BJ (cell line): Measurements from ENCODE around the gene DAP3. TPM values are rescaled to one million over a fixed set of nuclear protein-coding genes. Genes with fewer than 3 reads are reported as not detected.
A peak's percentile ranks its signal among the peaks of the same experiment; 100 is the strongest.
"Not testable (repeated sequence)": the region's sequence is repeated elsewhere in the genome, so short reads cannot be mapped to it uniquely, and the experiment has no call there.

Source experiments
- CTCF ChIA-PET: fragments of 350-600 bp; formaldehyde crosslinking; extraction: SDS; loops from one replicate; lab custom pipeline; 2021; ENCODE audit warnings: antibody characterized with exemption, inconsistent platforms; lab: Yijun Ruan, JAX
- POLR2A ChIA-PET: fragments of 300-600 bp; sonication (Branson Sonifier 250); formaldehyde crosslinking; extraction: SDS; loops from one replicate; lab custom pipeline; 2021; ENCODE audit warnings: antibody characterized with exemption; lab: Charles Lee
- DNase-seq: peaks from one replicate; pipeline ENCODE4 v3.0.0-alpha.2; 2011; ENCODE audit warnings: low read depth
- H3K27me3 ChIP-seq: 2 replicates; pipeline ENCODE4 v1.6.0; 2011; ENCODE audit warnings: low read length; ENCODE audit not compliant: control insufficient read depth, insufficient read depth
- H3K36me3 ChIP-seq: 2 replicates; pipeline ENCODE4 v1.5.1; 2011; ENCODE audit warnings: low read length; ENCODE audit not compliant: control insufficient read depth, insufficient read depth
- H3K4me3 ChIP-seq: 2 replicates; pipeline ENCODE4 v1.5.1; 2011; ENCODE audit warnings: low read depth, mild to moderate bottlenecking, control low read depth, low read length
- CTCF ChIP-seq: IDR thresholded peaks from 2 replicates; pipeline ENCODE4 v1.5.1; 2011; ENCODE audit warnings: low read depth, mild to moderate bottlenecking, control low read depth, inconsistent platforms, low read length, moderate library complexity; ENCODE audit not compliant: insufficient read depth
- polyA plus RNA-seq: library from polyadenylated mRNA; depleted of rRNA; stranded (reverse); fragments of >200 nt; gene quantifications from 2 replicates; pipeline ENCODE4 v1.2.3, GENCODE V29; 2011

Gene DAP3
- polyA plus RNA-seq, 1 experiment: 142 TPM

- TF ChIP-seq CTCF: no peak
- CTCF ChIA-PET: interaction anchor here (0.8 kb wide), 1 partner anchor 8 kb away, joined by 3 read pairs; no protein-coding TSS in a partner anchor
- POLR2A ChIA-PET: no interaction called here
Measured at GRCh38 chr1:155717041-155717440, 28.1 kb downstream of the DAP3 start.

GRCh38 chr1:155718524-155719115 lies 29.7 kb downstream of the DAP3 start:
- POLR2A ChIA-PET, DNase-seq, H3K4me3 ChIP-seq, H3K27me3 ChIP-seq, H3K36me3 ChIP-seq: not testable (repeated sequence)
- CTCF ChIA-PET: interaction anchor here (2.3 kb wide), 1 partner anchor 10 kb away, joined by 8 read pairs; no protein-coding TSS in a partner anchor

More at GRCh38 chr1:155717041-155717440, 28.1 kb downstream of the DAP3 start:
- no peak overlapping the region for H3K4me3 ChIP-seq
- no peaks in the 10 kb centered on the region for H3K27me3 ChIP-seq
- H3K36me3 ChIP-seq: no peaks in the 10 kb centered on the region; the same call in 1 of the 2 replicates
- DNase-seq: no peak

GRCh38 chr1:155719703-155720102 lies 30.8 kb downstream of the DAP3 start:
- Histone ChIP-seq H3K4me3 (no peak overlapping the region), H3K36me3 (no peaks in the 10 kb centered on the region; the same call in 1 of the 2 replicates), H3K27me3 (no peaks in the 10 kb centered on the region)
- no peak for TF ChIP-seq CTCF
- ChIA-PET CTCF (interaction anchor here (2.3 kb wide), 1 partner anchor 9 kb away, joined by 8 read pairs; no protein-coding TSS in a partner anchor), POLR2A (no interaction called here)
- DNase-seq: no peak

GRCh38 chr1:155725142-155725541 lies 36.3 kb downstream of the DAP3 start:
- Histone ChIP-seq H3K27me3 (no peaks in the 10 kb centered on the region), H3K36me3 (peaks cover 3% of the 10 kb centered on the region), H3K4me3 (no peak overlapping the region)
- no peak for DNase-seq
- CTCF ChIA-PET: interaction anchor here (0.6 to 1.2 kb wide), 5 partner anchors 8 to 474 kb away, joined by 3 to 4 read pairs (median 3); no protein-coding TSS in a partner anchor
- TF ChIP-seq CTCF: no peak
- POLR2A ChIA-PET: no interaction called here

GRCh38 chr1:155729031-155729898 lies 40.4 kb downstream of the DAP3 start:
- Histone ChIP-seq H3K27me3 (no peaks in the 10 kb centered on the region), H3K4me3 (no peak overlapping the region), H3K36me3 (peaks cover 4% of the 10 kb centered on the region)
- ChIA-PET POLR2A (interaction anchor here (0.6 kb wide), 1 partner anchor 63 kb away, joined by 3 read pairs; no protein-coding TSS in a partner anchor), CTCF (interaction anchor here (0.7 to 2.9 kb wide), 11 partner anchors 10 to 479 kb away, joined by 3 to 14 read pairs (median 4); no protein-coding TSS in a partner anchor)
- TF ChIP-seq CTCF: peak; percentile 75
- DNase-seq: no peak
